ENCODE measurements around the gene FBXO2. TPM values are rescaled to one million over a fixed set of nuclear protein-coding genes. Genes with fewer than 3 reads are reported as not detected.

Gene FBXO2, protein sequence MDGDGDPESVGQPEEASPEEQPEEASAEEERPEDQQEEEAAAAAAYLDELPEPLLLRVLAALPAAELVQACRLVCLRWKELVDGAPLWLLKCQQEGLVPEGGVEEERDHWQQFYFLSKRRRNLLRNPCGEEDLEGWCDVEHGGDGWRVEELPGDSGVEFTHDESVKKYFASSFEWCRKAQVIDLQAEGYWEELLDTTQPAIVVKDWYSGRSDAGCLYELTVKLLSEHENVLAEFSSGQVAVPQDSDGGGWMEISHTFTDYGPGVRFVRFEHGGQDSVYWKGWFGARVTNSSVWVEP
- 0.30 and 0.61 TPM in 2 replicates for total RNA-seq
- long read RNA-seq = 0 reads

- Mint-ChIP-seq H3K4me1 (peaks cover 7% of the 10 kb centered on the region), H3K4me3 (peak within 1 kb of the TSS; percentile 79), H3K9me3 (no peaks in the 10 kb centered on the region), H3K36me3 (ENCODE audit: low read depth) (no peaks in the 10 kb centered on the region), H3K27me3 (ENCODE audit: low read depth) (peaks cover 55% of the 10 kb centered on the region), H3K27ac (ENCODE audit: unreplicated experiment) (no peak within 1 kb of the TSS)
- no peak for TF ChIP-seq CTCF (conservative IDR thresholded peaks at IDR 0.05)
- no peak for DNase-seq (ENCODE audit: low read depth, low spot score)
Measured at GRCh38 chr1:11654137-11654938, at the start of gene FBXO2, which contains the start of gene FBXO44. TSS of gene FBXO2 (minus strand) at chr1:11654429. CDS start at chr1:11654340, 89 bp downstream. TSS of gene FBXO44 (plus strand) at chr1:11654877. CDS start at chr1:11655836, 959 bp downstream.

DNA sequence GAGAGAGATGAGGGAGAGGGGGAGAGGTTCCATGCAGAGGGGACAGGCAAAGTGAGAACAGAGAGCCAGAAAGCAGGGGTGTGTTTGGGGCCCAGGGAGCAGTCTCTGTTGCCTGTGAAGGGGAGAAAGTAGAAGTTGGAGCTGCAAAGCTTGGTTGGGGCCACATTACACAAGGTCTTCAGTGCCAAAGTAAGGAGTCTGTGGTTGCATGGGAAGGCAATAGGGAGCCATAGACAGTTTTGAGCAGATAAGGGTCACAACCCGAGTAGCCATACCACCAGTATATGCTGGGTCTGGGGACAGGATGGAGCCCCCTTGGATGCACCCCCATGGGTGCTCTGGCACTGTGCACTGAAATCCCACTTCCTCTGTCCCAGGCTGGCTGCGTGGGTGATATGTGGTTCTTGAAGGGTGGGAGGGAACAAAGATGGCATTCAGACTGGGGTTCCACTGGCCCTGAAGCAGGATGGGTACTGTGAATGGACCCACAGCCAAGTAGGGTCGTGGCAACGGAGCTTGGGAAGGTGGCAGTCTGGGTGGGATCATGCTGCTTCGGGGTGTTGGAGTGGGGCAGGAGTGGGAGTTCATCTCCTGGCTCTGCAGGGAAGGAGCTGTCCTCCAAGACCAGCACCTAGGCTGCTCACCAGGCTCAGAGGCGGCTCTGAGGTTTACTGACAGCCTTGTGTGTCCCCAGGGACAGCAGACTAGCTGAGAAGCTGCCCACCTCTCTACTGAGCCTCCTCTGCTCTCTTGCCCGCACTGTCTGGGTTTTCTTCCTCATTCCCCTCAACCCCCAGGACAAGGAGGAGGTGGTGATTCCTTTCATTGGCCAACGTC lies 49.3 kb upstream of the FBXO2 start:
- DNase-seq (ENCODE audit: low read depth, low spot score) = no peak
- Mint-ChIP-seq H3K4me1 (peaks cover 32% of the 10 kb centered on the region), H3K27ac (ENCODE audit: unreplicated experiment) (peak overlapping the region; percentile 75), H3K9me3 (no peaks in the 10 kb centered on the region), H3K27me3 (ENCODE audit: low read depth) (peaks cover 10% of the 10 kb centered on the region), H3K36me3 (ENCODE audit: low read depth) (no peaks in the 10 kb centered on the region), H3K4me3 (peak overlapping the region; percentile 20)
- TF ChIP-seq CTCF (conservative IDR thresholded peaks at IDR 0.05) = no peak

DNA sequence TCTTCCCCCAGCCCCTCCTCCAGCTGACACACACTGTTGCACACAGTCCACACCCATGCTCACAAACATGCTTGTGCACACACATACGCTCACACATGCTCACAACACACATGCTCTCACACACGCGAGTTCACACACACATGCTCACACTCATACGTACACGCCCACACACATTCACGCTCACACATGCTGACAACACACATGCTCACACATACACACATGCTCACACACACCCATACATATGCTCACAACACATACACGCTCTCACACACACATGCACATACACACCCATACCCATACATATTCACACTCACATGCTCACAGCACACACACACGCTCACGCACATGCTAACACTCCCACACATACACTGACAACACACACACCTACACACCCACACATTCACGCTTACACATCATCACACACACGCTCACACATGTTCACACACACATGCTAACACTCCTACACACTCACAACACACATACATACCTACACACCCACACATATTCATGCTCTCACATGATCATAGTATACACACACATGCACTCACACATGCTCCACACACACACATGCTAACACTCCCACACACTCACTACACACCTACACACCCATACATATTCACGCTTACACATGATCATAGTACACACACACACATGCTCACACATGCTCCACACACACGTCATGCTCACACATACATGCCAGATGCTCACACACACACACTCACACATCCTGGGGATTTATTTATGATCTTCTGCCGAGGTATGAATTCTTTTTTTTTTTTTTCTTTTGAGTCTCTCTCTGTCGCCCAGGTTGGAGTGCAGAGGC lies 48.0 kb upstream of the FBXO2 start:
- no peak overlapping the region for H3K27ac Mint-ChIP-seq (ENCODE audit: unreplicated experiment)
- TF ChIP-seq CTCF (conservative IDR thresholded peaks at IDR 0.05) = no peak

DNA sequence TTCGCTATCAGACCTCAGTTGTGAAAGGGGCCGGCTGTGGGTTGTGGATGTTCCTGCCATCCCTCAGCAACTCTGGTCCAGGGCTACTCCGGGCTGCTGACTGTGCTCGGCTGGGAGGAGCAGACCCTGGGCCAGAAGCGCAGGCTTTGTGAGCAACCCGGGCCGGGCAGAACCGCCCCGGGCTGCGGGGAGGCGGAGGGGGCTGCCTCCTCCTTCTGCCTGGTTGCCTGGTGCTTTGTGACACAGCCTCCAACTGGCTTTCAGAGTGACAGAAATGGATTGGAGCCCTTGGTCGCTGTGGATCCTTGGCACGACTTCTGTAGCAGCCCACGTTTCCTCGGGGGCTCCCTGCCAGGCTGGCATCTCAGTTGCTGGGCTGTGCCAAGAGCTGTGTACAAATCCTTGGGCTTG lies 47.3 kb upstream of the FBXO2 start:
- Mint-ChIP-seq H3K36me3 (ENCODE audit: low read depth) (no peaks in the 10 kb centered on the region), H3K4me3 (no peak overlapping the region), H3K27ac (ENCODE audit: unreplicated experiment) (no peak overlapping the region), H3K9me3 (no peaks in the 10 kb centered on the region), H3K4me1 (peaks cover 28% of the 10 kb centered on the region), H3K27me3 (ENCODE audit: low read depth) (peaks cover 15% of the 10 kb centered on the region)
- no peak for DNase-seq (ENCODE audit: low read depth, low spot score)
- no peak for TF ChIP-seq CTCF (conservative IDR thresholded peaks at IDR 0.05)

More for the DNA sequence above, 48.0 kb upstream of the FBXO2 start:
- H3K36me3 Mint-ChIP-seq (ENCODE audit: low read depth) = no peaks in the 10 kb centered on the region
- H3K4me3 Mint-ChIP-seq = no peak overlapping the region
- H3K4me1 Mint-ChIP-seq = peaks cover 28% of the 10 kb centered on the region
- peaks cover 13% of the 10 kb centered on the region for H3K27me3 Mint-ChIP-seq (ENCODE audit: low read depth)
- no peak for DNase-seq (ENCODE audit: low read depth, low spot score)
- H3K9me3 Mint-ChIP-seq = no peaks in the 10 kb centered on the region

All from neural crest cell (in vitro differentiated cells).